GM21360 (cell line): Measurements from ENCODE around the gene IRF7.

Experiments
- ATAC-seq: cut with Tn5 transposase; IDR thresholded peaks from one replicate; pipeline ENCODE4 v1.9.1; 2021; ENCODE audit warnings: mild to moderate bottlenecking, moderate library complexity; ENCODE audit not compliant: unreplicated experiment

IRF7 gene

GRCh38 chr11:567011-567628 lies 48.6 kb downstream of the IRF7 start:
- no peak for ATAC-seq

- no peak for ATAC-seq
Measured at GRCh38 chr11:565921-566509, 49.7 kb downstream of the IRF7 start.

- no peak for ATAC-seq
Measured at GRCh38 chr11:563812-564578, 51.8 kb downstream of the IRF7 start.

GRCh38 chr11:563066-563811 lies 52.5 kb downstream of the IRF7 start:
- no peak for ATAC-seq
